ENCODE results near the gene ARHGEF19.

The ARHGEF19 gene

DNA sequence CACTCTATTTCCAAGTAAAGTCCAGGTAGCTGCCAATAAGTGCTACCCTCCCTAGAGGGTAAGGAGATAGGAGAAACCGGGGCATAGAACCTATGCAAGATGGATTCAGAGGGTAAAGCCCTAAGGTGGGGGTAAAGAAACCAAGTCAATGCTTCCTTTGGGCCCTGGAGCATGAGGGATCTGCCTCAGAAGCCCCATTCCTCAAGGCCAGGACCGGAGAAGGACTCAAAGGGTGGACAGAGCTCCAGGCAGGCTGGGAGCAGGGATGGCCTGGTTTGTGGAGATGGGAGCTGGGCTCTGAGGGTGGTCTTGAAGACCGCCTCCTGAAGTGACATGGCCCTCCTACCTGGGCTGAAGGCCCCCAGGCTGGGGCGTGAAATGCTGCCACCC, 60.5 kb downstream of the ARHGEF19 start:
- no peaks in the 10 kb centered on the region for H3K27me3 ChIP-seq (ENCODE audit: insufficient read depth, low read length, poor library complexity, severe bottlenecking)
- H3K9me2 ChIP-seq (replicated peaks; ENCODE audit: low read depth, low read length): no peaks in the 10 kb centered on the region
- H3K9ac ChIP-seq (ENCODE audit: low read depth, low read length, poor library complexity, severe bottlenecking): peak overlapping the region; percentile 58
- no peaks in the 10 kb centered on the region for H4K20me1 ChIP-seq (ENCODE audit: insufficient read depth, low read length, poor library complexity, severe bottlenecking)
- no peaks in the 10 kb centered on the region for H3K36me3 ChIP-seq (ENCODE audit: insufficient read depth, low read length)
- H3K9me3 ChIP-seq (ENCODE audit: insufficient read depth, low read depth, low read length): no peaks in the 10 kb centered on the region
- H3K4me2 ChIP-seq (ENCODE audit: low read depth, low read length, poor library complexity, severe bottlenecking): no peak overlapping the region
- H3K4me3 ChIP-seq (ENCODE audit: low read length, poor library complexity, severe bottlenecking): no peak overlapping the region
- peaks cover 22% of the 10 kb centered on the region for H3K4me1 ChIP-seq (ENCODE audit: insufficient read depth, low read length, poor library complexity, severe bottlenecking)
- no peaks in the 10 kb centered on the region for H3F3A ChIP-seq (ENCODE audit: low read depth)
- H3K79me2 ChIP-seq (ENCODE audit: insufficient read depth, low read length): no peaks in the 10 kb centered on the region
- TF ChIP-seq, protein P1, sequence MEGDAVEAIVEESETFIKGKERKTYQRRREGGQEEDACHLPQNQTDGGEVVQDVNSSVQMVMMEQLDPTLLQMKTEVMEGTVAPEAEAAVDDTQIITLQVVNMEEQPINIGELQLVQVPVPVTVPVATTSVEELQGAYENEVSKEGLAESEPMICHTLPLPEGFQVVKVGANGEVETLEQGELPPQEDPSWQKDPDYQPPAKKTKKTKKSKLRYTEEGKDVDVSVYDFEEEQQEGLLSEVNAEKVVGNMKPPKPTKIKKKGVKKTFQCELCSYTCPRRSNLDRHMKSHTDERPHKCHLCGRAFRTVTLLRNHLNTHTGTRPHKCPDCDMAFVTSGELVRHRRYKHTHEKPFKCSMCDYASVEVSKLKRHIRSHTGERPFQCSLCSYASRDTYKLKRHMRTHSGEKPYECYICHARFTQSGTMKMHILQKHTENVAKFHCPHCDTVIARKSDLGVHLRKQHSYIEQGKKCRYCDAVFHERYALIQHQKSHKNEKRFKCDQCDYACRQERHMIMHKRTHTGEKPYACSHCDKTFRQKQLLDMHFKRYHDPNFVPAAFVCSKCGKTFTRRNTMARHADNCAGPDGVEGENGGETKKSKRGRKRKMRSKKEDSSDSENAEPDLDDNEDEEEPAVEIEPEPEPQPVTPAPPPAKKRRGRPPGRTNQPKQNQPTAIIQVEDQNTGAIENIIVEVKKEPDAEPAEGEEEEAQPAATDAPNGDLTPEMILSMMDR (conservative IDR thresholded peaks at IDR 0.05; ENCODE audit: low read length): no peak
- TF ChIP-seq EZH2phosphoT487 (IDR thresholded peaks at IDR 0.05; ENCODE audit: borderline replicate concordance): no peak
- no peak overlapping the region for H2AFZ ChIP-seq (ENCODE audit: low read length)

DNA sequence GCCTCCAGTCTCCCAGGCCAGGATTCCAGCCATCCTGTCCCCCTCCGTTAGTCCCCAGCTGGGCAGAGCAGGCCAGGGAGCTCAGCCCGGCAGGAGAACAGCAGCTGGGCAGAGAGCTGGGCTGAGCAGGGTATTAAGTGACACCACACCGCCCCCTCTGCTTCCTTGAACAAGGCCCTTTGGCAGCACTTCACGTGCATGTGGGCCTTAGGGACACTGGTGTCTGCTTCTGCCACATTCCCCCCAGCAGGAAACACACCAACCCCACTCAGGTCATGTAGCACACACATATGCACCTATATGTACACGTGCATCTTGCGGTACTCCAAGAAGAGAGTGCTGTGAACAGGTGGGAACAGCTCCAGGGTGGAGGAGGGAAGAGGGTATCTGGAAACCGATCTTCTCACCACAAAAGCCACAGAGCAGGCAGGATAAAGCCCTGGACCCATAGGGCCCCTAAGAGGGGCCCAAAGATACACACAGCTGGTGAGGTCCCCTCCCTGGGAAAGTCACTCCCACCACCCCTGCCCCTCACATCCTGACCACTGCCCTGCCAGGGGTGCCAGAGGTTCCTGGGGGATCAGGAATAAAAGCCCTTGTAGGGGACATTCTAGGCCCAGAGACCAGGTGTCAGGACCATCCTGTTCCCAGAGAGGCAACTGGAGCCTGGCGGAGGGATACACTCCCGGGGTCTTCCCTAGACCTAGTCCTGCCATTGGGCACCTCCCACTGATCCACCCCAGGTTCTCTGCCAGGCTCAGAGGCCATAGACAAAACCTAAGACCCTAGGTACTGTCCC, 61.1 kb downstream of the ARHGEF19 start:
- Histone ChIP-seq H3K4me3 (ENCODE audit: low read length, poor library complexity, severe bottlenecking) (no peak overlapping the region), H3K9me2 (replicated peaks; ENCODE audit: low read depth, low read length) (no peaks in the 10 kb centered on the region), H3K27me3 (ENCODE audit: insufficient read depth, low read length, poor library complexity, severe bottlenecking) (no peaks in the 10 kb centered on the region), H3K9ac (ENCODE audit: low read depth, low read length, poor library complexity, severe bottlenecking) (peak overlapping the region; percentile 58), H3K79me2 (ENCODE audit: insufficient read depth, low read length) (no peaks in the 10 kb centered on the region), H2AFZ (ENCODE audit: low read length) (no peak overlapping the region), H3K4me1 (ENCODE audit: insufficient read depth, low read length, poor library complexity, severe bottlenecking) (peaks cover 22% of the 10 kb centered on the region), H3K4me2 (ENCODE audit: low read depth, low read length, poor library complexity, severe bottlenecking) (peak overlapping the region; percentile 47), H4K20me1 (ENCODE audit: insufficient read depth, low read length, poor library complexity, severe bottlenecking) (no peaks in the 10 kb centered on the region), H3K9me3 (ENCODE audit: insufficient read depth, low read depth, low read length) (no peaks in the 10 kb centered on the region), H3K36me3 (ENCODE audit: insufficient read depth, low read length) (no peaks in the 10 kb centered on the region), H3F3A (ENCODE audit: low read depth) (no peaks in the 10 kb centered on the region)
- TF ChIP-seq, protein P1 (conservative IDR thresholded peaks at IDR 0.05; ENCODE audit: low read length): peak; percentile 44
- no peak for TF ChIP-seq EZH2phosphoT487 (IDR thresholded peaks at IDR 0.05; ENCODE audit: borderline replicate concordance)

DNA sequence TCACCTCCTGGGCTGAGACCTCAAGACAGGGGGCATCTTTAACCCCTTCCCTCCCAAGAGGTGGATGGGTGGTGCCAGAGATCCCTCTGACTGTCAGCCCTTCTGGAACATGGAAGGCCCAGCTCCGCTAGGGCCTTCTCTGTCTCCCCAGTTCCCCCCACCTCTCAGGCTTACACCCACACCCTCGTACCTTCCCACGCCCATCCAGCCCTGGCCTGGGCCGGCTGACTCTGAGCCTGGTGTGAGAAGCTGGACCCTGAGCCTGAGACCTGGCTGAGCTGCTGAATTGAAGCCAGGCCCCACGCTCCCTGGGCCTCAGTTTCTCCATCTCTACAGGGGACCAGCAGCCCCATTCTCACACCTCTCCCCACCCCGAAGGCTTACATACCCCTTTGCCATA, 61.9 kb downstream of the ARHGEF19 start:
- H4K20me1 ChIP-seq (ENCODE audit: insufficient read depth, low read length, poor library complexity, severe bottlenecking): no peaks in the 10 kb centered on the region
- no peaks in the 10 kb centered on the region for H3K9me2 ChIP-seq (replicated peaks; ENCODE audit: low read depth, low read length)
- H3K9ac ChIP-seq (ENCODE audit: low read depth, low read length, poor library complexity, severe bottlenecking): peak overlapping the region; percentile 17
- no peak overlapping the region for H3K4me3 ChIP-seq (ENCODE audit: low read length, poor library complexity, severe bottlenecking)
- peak overlapping the region; percentile 47 for H3K4me2 ChIP-seq (ENCODE audit: low read depth, low read length, poor library complexity, severe bottlenecking)
- no peaks in the 10 kb centered on the region for H3K36me3 ChIP-seq (ENCODE audit: insufficient read depth, low read length)
- peaks cover 22% of the 10 kb centered on the region for H3K4me1 ChIP-seq (ENCODE audit: insufficient read depth, low read length, poor library complexity, severe bottlenecking)
- TF ChIP-seq, protein P1 (conservative IDR thresholded peaks at IDR 0.05; ENCODE audit: low read length): no peak
- TF ChIP-seq EZH2phosphoT487 (IDR thresholded peaks at IDR 0.05; ENCODE audit: borderline replicate concordance): no peak
- no peak overlapping the region for H2AFZ ChIP-seq (ENCODE audit: low read length)
- H3K9me3 ChIP-seq (ENCODE audit: insufficient read depth, low read depth, low read length): no peaks in the 10 kb centered on the region
- no peaks in the 10 kb centered on the region for H3F3A ChIP-seq (ENCODE audit: low read depth)
- H3K27me3 ChIP-seq (ENCODE audit: insufficient read depth, low read length, poor library complexity, severe bottlenecking): no peaks in the 10 kb centered on the region
- H3K79me2 ChIP-seq (ENCODE audit: insufficient read depth, low read length): no peaks in the 10 kb centered on the region
